Lower leg skin (tissue), 3 donors: ENCODE results near the gene COX4I1.

Source experiments
- CTCF ChIP-seq, 3 donors: fragments of 450-650 bp; IDR thresholded peaks; one replicate each; pipeline ENCODE4 v1.5.1; 2016; ENCODE audit warnings: antibody characterized with exemption in 3 of 3, mild to moderate bottlenecking in 3 of 3, moderate library complexity in 2 of 3
- POLR2A ChIP-seq, 2 donors: fragments of 450-650 bp; IDR thresholded peaks; one replicate each; pipeline ENCODE4 v1.6.1; 2016 to 2017; ENCODE audit warnings: antibody characterized with exemption in 2 of 2, mild to moderate bottlenecking in 1 of 2, moderate library complexity in 1 of 2

GRCh38 chr16:85798283-85798776, 1.2 kb upstream of the COX4I1 start:
- TF ChIP-seq CTCF (IDR thresholded peaks at IDR 0.05), result no peak
- TF ChIP-seq POLR2A (IDR thresholded peaks at IDR 0.05), result no peak
